Measurements from ENCODE around the gene APRT. TPM values are rescaled to one million over a fixed set of nuclear protein-coding genes. Genes with fewer than 3 reads are reported as not detected.
A peak's percentile ranks its signal among the peaks of the same experiment; 100 is the strongest.

The APRT gene
- total RNA-seq, 6 donors from 2014 or later, result 76.5 to 147 (median 124) TPM

DNA sequence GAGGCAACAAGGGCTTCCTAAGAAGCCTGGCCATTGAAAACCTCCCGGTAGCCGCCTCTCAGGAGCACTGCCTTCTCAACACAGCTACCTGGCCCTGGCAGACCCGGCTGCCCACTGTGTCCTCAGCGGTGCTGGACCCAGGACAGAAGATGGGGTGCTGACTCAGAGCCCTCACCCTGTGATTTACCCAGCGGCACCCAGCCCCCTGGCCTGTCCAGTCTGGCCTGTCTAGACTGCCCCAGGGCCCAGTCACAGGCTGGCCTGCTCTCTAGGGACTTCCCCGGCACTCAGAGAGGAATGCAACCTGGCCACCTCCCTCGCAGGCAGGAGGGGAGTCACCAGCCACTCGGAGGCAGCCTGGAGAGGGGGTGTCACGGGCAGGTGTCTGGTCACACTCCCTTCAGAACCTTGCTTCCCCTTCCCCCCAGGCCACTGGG lies 46.8 kb downstream of the APRT start:
- peaks cover 0 to 23% (median 0%) of the 10 kb centered on the region in 4 donors for H3K36me3 ChIP-seq
- no peak overlapping the region for H3K4me3 ChIP-seq
- ATAC-seq (ENCODE audit: low FRiP score in 2 of 2), result peak; percentile 41 to 83
- DNase-seq, result peak; percentile 81 to 93
- H3K9me3 ChIP-seq, result no peaks in the 10 kb centered on the region
- TF ChIP-seq CTCF (IDR thresholded peaks at IDR 0.05), result no peak
- TF ChIP-seq POLR2AphosphoS5 (IDR thresholded peaks at IDR 0.05), result peak; percentile 31 to 44
- peak in 1 of 4 donors; percentile 46 for TF ChIP-seq EP300 (IDR thresholded peaks at IDR 0.05)
- no peak for TF ChIP-seq POLR2A (IDR thresholded peaks at IDR 0.05)
- peak overlapping the region; percentile 9 to 62 (median 32) for H3K27ac ChIP-seq
- no peaks in the 10 kb centered on the region for H3K27me3 ChIP-seq
- peaks cover 84 to 97% (median 91%) of the 10 kb centered on the region in 4 donors for H3K4me1 ChIP-seq
- 70 to 79% methylated on average over 7 to 9 of the region's 9 CpGs for whole genome bisulfite sequencing, 2 donors

GRCh38 chr16:88764080-88764479 lies 47.6 kb downstream of the APRT start:
- Histone ChIP-seq H3K27ac (peak overlapping the region; percentile 19 to 79 (median 64)), H3K36me3 (peaks cover 0 to 23% (median 0%) of the 10 kb centered on the region in 4 donors), H3K9me3 (no peaks in the 10 kb centered on the region), H3K27me3 (no peaks in the 10 kb centered on the region), H3K4me3 (no peak overlapping the region), H3K4me1 (peaks cover 84 to 97% (median 91%) of the 10 kb centered on the region in 4 donors)
- WGBS, 2 donors, result 86 to 87% methylated on average over 13 to 19 of the region's 19 CpGs
- no peak for ATAC-seq (ENCODE audit: low FRiP score in 2 of 2)
- DNase-seq, result peak in 1 of 2 donors; percentile 66
- TF ChIP-seq CTCF (IDR thresholded peaks at IDR 0.05) (no peak), POLR2A (IDR thresholded peaks at IDR 0.05) (no peak), EP300 (IDR thresholded peaks at IDR 0.05) (no peak), POLR2AphosphoS5 (IDR thresholded peaks at IDR 0.05) (no peak)

DNA sequence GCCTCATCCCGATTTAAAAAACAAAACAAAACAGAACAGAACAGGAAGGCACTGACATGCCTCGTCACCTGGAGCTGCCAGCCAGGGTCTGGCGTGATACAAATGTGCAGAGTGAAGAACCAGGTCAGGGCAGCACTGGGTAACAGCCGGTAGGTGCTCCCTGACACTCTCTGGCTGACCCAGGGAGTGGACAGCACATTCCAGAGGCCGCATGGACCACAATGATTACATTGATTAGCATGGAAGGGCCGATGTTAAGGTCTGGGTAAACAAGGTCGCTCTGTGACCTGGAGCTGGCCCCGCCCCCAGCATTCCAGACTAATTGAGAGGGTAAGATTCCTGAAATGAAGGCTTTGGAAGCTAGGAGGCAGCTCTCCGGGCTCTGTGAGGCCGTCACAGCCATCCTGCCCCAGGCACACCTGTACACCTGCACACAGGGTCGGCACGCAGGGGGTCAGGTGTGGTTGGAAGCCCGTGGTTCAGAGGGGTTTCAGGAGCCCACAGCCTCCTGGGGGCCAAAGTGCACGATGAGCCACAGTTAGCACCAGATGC lies 48.1 kb downstream of the APRT start:
- WGBS, 2 donors, result 51 to 72% methylated on average over 7 to 14 of the region's 14 CpGs
- no peaks in the 10 kb centered on the region for H3K9me3 ChIP-seq
- H3K27ac ChIP-seq, result peak overlapping the region; percentile 19 to 79 (median 64)
- peaks cover 0 to 23% (median 0%) of the 10 kb centered on the region in 4 donors for H3K36me3 ChIP-seq
- DNase-seq, result peak; percentile 47 to 52
- TF ChIP-seq CTCF (IDR thresholded peaks at IDR 0.05), result peak in 2 of 6 experiments; percentile 11 to 32
- TF ChIP-seq POLR2AphosphoS5 (IDR thresholded peaks at IDR 0.05), result no peak
- H3K4me3 ChIP-seq, result no peak overlapping the region
- ATAC-seq (ENCODE audit: low FRiP score in 2 of 2), result no peak
- H3K27me3 ChIP-seq, result no peaks in the 10 kb centered on the region
- peaks cover 84 to 97% (median 91%) of the 10 kb centered on the region in 4 donors for H3K4me1 ChIP-seq

- TF ChIP-seq POLR2AphosphoS5 (IDR thresholded peaks at IDR 0.05) (no peak), POLR2A (IDR thresholded peaks at IDR 0.05) (no peak), EP300 (IDR thresholded peaks at IDR 0.05) (no peak), CTCF (IDR thresholded peaks at IDR 0.05) (no peak)
- H3K36me3 ChIP-seq, result peaks cover 0 to 23% (median 0%) of the 10 kb centered on the region in 4 donors
- H3K27ac ChIP-seq, result peak overlapping the region; percentile 19 to 79 (median 64)
- H3K4me1 ChIP-seq, result peaks cover 82 to 97% (median 89%) of the 10 kb centered on the region in 4 donors
- peak in 1 of 2 donors; percentile 56 for DNase-seq
- H3K9me3 ChIP-seq, result no peaks in the 10 kb centered on the region
- no peaks in the 10 kb centered on the region for H3K27me3 ChIP-seq
- ATAC-seq (ENCODE audit: low FRiP score in 2 of 2), result no peak
- 73% methylated on average over 10 of the region's 10 CpGs; no CpG with 5 or more reads in 1 of the 2 donors for WGBS, 2 donors
- no peak overlapping the region for H3K4me3 ChIP-seq
These were observed 48.8 kb downstream of the APRT start for GRCh38 chr16:88762941-88763340.
